HG03565 (cell line): ENCODE data around the gene BPI.
"Not testable (repeated sequence)": the region's sequence is repeated elsewhere in the genome, so short reads cannot be mapped to it uniquely, and the experiment has no call there.

ENCODE experiments used
- ATAC-seq: cut with Tn5 transposase; IDR thresholded peaks from one replicate; pipeline ENCODE4 v1.9.1; 2021; ENCODE audit warnings: mild to moderate bottlenecking, moderate library complexity; ENCODE audit not compliant: unreplicated experiment

BPI gene

GRCh38 chr20:38331814-38332213 is 27.9 kb downstream of the BPI start:
- no peak for ATAC-seq

GRCh38 chr20:38334016-38334415 is 30.1 kb downstream of the BPI start:
- ATAC-seq: no peak

GRCh38 chr20:38336726-38337125 is 32.8 kb downstream of the BPI start:
- no peak for ATAC-seq

GRCh38 chr20:38337561-38338140 is 33.7 kb downstream of the BPI start:
- ATAC-seq: no peak

DNA sequence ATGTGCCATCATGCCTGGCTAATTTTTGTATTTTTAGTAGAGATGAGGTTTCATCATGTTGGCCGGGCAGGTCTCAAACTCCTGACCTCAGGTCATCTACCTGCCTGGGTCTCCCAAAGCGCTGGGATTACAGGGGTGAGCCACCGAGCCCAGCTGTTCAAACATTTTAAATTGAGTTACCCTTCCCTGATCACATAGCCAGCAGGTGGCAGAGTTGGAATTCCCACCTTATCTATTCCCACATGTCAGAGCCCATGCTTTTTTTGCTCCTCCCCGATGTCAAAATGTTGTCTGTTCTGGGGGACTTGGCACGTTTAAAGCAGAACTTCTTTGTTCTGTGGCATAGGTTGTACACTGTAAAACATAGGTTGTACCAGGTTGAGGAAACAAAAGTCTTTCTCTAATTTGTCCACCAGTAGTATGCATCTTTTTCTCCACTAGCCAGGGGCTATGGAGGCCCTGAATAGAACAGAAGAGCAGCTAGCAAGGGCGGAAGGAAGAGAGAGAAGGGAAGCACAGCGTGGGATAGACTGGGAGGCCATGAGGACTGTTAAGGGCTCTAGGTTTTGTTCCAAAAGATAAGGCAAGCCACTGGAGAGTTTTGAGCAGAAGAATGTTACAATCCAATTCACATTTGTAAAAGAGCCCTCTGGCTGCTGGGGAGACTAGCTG is 35.0 kb downstream of the BPI start:
- ATAC-seq: no peak

DNA sequence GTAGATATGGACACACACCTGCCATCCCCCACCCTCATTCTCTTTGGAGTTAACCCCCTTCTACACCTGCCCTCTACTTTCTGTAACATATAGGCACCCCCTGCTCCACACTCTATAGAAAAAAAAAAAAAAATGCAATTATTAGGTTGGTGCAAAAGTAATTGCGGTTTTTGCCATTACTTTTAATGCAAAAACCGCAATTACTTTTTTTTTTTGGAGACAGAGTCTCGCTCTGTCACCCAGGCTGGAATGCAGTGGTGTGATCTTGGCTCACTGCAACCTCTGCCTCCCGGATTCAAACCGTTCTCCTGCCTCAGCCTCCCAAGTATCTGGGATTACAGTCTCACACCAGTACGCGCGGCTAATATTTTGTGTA is 35.6 kb downstream of the BPI start:
- not testable (repeated sequence) for ATAC-seq

DNA sequence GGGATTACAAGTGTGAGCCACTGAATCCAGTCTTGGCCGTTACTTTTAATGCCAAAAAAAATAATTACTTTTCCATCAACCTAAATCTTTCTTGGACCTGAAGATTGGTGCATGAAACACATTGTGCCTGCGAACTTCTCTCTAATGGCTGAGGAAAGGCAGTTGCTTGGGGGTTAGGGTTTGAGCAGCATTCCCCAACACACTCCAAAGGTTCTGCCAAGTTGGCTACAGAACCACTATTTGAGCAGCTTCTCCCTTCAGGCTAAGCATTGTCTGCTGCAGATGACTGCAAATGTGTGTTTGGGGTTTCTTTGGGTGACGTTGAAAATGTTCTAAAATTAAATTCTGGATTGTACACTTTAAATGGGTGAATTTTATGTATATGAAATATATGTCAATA is 36.0 kb downstream of the BPI start:
- ATAC-seq: no peak

DNA sequence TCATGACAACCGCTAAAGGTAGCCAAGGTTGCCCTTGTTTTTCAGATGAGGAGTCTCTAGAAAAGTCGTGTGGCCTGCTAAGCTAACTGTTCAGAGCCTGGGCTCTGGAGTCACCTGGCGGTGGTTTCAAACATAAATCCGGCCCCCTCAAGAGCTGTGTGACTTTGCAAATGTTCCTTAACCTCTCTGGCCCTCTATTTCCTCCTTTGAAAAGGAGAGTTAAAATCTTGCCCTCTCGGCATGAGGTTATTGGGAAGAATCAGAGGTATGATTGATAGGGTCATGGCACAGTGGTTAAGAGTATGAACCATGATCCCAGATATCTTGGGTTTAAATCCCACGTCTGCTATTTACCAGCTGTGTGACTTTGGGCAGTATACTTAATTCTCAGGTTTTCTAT is 36.7 kb downstream of the BPI start:
- ATAC-seq: no peak

DNA sequence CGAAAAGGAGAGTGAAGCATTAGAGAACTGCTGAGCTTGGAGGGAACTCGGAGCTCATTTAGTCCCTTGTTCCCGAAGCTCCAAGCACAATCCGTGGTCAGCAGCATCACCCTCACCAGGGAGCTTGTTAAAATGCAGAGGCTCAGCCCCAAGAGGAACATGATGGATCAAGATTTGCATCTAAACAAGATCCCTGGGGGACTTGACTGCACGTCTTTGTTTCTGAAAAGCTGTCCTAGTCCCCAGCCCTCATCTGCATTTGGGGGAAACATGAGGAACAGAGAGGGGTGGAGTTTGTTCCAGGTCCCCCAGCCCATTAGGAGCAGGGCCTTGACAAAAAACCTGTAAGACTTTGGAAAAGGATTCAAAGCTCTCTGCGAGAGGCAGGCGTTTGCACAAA is 38.3 kb downstream of the BPI start:
- ATAC-seq: no peak

- no peak for ATAC-seq
Measured at GRCh38 chr20:38342713-38343310, 38.9 kb downstream of the BPI start.

DNA sequence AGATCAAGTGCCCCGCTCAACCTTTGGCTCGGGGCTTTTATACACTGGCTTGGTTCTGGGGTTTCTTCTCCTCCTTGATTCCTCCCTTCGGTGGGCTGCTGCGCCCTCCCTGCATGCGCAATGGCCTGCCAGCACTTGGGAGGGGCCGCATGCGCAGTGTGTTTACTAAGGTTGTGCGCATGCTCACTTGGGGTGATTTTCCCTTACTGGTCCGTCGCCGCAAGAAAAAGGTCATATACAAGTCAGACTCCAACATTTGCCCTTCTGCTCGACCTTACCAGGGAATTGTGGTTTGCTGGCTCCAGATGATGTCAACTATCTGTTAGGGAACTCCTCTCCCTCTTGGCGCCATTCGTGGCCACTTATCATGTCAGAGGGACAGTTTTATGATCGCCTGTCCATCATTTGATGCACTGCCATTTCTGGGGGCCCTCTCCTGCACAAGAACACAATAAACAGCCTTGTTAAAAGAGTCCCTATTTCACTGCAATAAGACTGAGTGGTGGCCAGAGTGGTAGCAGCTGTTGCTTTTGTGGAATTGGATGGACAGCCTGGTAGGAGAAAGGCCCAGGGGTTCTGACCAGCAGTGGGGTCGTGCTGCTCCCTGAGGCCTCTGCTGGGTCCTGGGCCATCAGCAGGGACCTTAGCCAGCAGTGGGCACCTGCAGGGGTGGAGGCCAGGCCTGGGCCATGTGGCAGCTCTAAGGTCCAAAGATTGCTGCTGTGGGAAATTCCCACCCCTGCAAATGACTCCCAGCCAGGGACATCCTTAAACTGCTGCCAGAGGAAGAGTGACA is 39.6 kb downstream of the BPI start:
- no peak for ATAC-seq

GRCh38 chr20:38344107-38344701 is 40.2 kb downstream of the BPI start:
- no peak for ATAC-seq

- no peak for ATAC-seq
Measured at GRCh38 chr20:38345643-38346042, 41.7 kb downstream of the BPI start.

DNA sequence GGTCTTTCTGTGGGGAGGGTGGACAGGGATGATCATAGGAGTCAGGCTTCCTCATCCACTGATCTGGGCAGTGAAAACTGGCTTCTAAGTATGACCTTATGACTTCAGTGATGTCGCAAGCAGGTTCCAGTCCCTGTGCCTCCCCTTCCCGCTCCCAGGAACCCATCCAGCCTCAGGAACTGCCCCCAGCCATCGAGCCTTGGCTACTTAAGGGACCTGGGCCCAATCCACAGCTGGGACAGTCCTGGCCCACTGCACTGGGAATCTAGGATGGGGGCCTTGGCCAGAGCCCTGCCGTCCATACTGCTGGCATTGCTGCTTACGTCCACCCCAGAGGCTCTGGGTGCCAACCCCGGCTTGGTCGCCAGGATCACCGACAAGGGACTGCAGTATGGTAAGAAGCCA is 42.3 kb downstream of the BPI start, which contains the start of gene LBP:
TSS of gene LBP (plus strand) at position 236 of the 405 bp plus-strand sequence. CDS start at position 271, 35 bp downstream.
- no peak for ATAC-seq

DNA sequence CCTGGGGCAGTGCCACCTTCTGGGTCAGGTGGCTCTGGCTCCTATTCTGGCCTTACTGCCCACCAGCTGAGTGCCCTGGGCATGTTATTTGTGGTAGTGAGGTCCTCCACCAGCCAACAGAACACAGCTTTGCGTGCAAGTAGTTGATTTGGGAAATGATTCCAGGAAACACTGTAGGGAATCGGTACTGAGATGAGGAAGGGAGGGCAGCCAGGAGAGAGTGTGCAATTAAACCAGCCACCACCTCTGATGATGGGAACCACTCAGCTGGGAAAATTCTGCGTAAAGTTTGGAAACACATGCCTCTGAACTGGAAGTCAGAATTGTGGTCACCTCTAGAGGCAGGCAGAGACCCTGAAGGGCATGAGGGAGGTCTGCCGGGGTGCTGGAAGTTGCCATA is 42.8 kb downstream of the BPI start:
- no peak for ATAC-seq

- no peak for ATAC-seq
Measured at GRCh38 chr20:38349856-38350255, 45.9 kb downstream of the BPI start.

DNA sequence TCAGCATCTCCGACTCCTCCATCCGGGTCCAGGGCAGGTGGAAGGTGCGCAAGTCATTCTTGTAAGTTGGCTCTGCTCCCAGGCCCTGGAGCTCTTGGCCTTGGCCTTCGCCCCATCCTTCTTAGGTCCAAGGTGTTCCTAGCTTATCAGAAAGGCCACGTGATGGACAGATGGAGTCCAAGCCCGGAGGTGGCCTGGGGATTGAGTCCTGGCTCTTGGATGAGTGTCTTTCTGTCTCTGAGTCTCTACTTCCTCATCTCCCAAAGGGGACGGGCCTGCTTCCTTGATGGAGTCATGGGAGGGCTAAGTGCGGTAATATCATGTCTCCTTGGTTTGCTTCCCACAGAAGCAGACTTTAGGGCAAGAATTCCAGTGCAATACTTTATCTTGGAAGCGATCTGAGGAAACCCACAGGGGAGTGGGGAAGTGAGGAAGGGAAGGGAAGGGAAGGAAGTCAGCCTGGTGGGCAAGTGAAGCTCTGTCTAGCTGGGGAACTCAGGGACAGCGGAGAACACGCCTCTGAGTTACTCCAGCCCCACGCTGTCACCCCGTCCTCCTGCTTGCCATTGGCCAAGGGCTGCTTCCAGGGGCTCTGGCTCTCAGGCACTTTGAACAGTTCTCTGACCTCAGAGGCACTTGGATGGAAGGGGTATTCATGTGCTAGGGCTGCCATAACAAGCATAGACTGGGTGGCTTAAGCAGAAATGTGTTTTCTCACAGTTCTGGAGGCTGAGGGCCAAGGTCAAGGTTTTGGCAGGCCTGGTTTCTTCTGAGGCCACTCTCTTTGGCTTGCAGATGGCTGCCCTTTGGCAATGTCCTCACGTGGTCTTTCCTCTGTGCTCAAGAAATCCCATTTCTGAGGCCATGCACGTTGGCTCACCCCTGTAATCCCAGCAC is 47.2 kb downstream of the BPI start:
- ATAC-seq: no peak

DNA sequence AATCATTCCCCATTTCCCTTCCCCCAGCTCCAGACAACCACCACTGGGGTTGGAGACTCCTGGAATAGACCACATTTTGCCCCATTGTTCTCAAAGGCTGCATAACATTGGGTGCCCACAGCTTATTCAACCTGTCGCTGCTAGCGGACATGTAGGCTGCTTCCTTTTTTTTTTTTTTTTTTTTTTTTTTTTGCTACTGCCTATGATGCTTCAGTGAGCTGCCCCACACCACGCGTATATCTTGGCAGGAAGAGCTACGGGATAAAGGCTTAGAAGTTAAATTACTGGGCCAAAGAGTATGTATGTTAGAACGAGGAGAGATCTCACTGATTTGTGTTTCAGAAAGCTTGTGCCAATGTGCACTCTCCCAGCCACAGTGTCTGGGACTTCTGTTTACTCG is 49.4 kb downstream of the BPI start:
- no peak for ATAC-seq

GRCh38 chr20:38354227-38354626 is 50.3 kb downstream of the BPI start:
- ATAC-seq: no peak
